NCI-H446 (cell line): ENCODE measurements around the gene PTPN6.

Experiments used
- DNase-seq, 2 experiments: peaks; one replicate each; lab custom pipeline; 2025; lab: John Stamatoyannopoulos, UW

The PTPN6 gene

DNA sequence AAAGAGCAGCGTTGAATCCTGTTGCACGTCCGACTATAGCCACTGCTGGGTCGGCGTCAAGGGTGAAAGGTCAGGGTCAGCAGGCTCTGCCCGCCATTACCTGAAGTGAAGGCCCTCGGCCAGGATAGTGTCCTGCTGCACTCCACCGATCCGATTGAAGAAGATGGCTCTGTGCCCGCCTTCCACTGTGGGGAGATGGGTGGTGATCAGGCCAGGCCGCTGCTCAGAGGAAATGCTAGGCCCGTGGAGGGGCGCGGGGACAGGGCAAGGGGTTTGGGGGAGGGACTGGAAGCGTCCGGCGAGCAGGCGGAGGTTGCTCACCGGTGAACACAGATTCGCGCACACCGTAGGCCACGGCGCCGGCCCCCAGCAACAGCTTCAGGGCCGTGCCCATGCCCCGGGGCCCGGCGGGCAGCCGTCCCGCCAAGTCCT, 19.0 kb downstream of the PTPN6 start:
- no peak for DNase-seq

DNA sequence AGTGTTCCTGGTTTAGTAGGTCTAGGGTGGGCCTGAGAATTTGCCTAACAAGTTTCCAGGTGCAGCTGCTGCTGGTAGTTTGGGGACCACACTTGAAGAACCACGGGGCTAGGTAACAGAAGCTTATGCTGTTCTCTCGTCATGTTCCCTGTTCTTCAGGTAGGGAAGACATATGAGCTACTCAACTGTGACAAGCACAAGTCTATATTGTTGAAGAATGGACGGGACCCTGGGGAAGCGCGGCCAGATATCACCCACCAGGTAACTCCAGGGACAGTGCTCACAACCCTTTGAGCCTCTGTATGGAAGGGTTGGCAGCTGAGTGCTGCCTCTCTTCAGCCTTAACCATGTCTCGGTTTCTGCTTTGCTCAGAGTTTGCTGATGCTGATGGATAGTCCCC, 23.0 kb downstream of the PTPN6 start:
- no peak for DNase-seq

DNA sequence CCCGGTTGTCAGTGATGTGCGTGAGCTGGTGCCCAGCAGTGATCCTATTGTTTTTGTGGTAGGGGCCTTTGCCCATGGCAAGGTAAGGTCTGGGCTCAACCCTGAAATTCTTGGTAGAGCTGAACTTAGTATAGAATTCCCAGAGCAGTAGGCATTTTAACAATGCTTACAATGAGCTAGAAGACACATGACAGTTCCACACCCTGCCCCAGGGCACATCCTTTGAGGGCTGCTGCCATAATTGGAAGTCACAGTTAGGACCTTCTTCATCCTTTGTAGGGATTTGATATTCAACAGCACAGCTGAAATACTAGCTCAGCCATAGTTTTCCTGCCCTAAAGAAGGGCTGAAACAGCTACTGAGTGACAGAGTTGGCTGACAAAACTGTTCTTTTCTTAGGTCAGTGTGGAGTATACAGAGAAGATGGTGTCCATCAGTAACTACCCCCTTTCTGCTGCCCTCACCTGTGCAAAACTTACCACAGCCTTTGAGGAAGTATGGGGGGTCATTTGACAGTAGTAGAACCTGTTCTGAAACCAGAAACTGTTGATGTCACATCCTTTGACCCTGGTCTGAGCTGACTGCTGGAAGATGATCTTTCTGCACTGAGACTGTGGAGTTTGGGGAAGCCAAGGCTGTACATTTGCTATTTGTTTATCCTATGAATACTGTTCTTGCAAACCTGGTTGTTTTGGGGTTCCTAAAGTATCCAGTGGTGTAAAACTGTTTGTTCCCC, 24.3 kb downstream of the PTPN6 start:
- DNase-seq = no peak

DNA sequence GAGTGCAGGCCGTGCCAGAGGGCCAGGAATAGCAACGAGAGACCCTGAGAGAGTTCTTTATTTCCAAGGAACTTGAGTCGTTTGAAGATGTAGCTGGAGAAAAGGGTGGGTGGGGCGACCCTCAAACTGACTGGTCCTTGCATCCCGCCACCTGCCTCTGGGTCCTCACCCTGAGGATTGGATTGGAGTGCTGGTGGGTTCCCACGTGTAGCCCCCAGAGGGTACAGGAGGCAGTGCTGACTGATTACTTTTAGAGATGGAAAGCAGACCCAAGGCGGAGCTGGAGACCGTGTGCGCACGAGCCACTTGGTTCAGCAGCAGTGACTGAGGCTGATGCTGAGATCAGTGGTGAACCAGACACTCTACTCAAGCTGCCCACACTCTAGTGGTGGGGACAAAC, 26.5 kb downstream of the PTPN6 start:
- DNase-seq = no peak

DNA sequence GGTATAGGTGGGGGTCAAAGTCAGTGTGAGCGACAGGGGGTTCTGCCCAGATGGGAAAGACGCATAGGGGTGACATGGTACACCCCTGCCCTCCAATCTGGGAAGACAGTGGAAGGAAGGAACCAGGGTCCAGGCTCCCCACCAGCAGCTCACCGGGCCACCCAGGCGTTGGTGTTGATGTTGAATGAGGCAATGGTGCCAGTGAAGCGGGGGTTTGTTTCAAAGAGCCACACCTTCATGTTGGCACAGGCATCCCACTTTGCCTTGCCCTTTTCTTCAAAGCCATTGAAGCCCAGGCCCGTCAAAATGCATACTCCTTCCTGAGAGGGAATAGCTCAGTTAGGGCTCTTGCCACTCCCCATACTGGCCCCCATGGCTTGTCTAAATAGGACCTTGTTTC, 27.0 kb downstream of the PTPN6 start:
- DNase-seq = no peak

DNA sequence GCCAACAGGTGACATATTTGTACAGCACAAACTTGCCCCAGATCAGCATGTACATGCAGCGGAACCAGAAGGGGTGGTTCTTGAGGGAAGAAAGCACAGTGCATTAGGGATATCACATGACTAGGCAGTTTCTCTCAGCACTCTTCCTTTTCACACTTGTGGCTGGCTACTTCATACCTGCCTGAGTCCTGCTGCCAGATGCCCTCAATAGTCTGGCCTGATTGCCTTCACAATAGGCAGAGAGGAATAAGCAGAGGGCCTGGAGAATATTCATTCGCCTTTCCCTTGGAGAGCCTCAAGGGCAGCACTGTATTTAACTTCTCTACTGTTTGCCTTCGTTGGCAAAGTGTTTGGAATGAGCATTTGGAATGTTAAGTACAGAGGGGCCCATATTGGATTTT, 27.5 kb downstream of the PTPN6 start:
- DNase-seq = no peak

DNA sequence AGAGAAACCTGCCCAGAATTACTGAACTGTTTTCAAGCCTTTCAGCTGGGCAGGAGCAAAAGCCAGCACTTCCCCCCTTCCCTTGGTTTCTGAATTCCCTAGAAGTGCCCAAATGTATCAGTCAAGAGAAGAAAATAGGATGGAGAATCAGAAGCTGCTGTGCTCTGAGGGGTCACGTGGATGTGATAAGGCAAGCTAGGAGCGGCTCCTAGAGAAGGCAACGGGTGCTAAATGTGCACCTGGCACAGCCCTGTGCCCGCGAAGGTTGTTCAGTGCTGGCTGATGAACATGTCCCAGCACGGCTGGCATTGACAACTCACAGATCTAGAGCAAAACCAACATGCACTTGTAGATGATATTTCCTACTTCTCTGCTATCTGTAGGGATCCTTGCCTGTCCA, 27.9 kb downstream of the PTPN6 start:
- DNase-seq = no peak

DNA sequence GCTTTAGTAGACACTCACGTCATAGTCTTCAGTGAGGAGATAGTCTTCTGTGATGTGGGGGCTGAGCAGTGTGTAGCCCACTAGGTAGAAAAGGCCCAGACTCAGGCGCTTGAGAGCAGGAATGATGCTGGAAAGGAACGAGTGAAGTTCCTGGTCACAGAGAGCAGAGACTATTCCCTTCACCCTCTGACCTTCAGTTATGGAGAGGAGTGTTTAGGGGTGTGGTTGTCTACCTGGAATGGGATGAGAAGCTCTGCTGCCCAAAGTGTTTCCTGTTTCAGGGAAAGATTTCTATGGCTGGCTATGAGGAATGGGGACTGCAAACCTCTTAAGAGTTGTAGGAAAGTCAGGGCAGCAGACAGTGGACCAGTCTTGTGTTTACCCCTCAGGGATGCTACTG, 28.3 kb downstream of the PTPN6 start:
- DNase-seq = no peak

DNA sequence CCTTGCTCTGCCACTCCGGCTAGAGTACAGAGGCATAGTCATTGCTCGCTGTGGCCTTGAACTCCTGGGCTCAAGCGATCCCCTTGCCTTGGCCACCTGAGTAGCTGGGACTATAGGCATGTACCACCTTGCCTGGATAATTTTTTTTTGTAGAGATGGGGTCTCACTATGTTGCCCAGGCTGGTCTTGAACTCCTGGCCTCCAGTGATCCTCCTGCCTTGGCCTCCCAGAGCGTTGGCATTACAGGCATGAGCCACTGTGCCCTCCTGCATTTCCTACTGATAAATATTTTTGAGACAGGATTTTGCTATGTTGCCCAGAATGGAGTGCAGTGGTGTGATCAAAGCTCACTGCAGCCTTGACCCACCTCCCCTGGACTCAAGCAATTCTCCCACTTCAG, 28.9 kb downstream of the PTPN6 start:
- DNase-seq = no peak

DNA sequence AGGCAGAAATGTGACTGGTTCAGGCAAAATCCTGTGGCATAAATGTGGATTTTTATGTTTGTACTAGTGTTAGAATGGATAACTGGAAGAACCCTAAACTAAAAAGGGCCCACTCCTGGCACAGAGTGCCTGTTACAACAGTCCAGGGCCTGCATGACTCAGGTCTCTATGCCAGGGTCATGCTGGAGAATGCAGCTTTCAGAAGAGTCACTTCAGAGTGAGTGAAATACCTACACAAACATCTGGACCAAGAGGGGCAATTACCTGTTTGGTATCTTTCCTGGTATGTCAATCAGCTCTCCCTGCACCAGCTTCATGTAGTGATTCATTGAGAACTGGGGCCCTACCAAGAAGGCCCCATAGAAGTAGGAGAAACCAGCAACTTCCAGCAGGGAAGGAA, 29.6 kb downstream of the PTPN6 start:
- no peak for DNase-seq

DNA sequence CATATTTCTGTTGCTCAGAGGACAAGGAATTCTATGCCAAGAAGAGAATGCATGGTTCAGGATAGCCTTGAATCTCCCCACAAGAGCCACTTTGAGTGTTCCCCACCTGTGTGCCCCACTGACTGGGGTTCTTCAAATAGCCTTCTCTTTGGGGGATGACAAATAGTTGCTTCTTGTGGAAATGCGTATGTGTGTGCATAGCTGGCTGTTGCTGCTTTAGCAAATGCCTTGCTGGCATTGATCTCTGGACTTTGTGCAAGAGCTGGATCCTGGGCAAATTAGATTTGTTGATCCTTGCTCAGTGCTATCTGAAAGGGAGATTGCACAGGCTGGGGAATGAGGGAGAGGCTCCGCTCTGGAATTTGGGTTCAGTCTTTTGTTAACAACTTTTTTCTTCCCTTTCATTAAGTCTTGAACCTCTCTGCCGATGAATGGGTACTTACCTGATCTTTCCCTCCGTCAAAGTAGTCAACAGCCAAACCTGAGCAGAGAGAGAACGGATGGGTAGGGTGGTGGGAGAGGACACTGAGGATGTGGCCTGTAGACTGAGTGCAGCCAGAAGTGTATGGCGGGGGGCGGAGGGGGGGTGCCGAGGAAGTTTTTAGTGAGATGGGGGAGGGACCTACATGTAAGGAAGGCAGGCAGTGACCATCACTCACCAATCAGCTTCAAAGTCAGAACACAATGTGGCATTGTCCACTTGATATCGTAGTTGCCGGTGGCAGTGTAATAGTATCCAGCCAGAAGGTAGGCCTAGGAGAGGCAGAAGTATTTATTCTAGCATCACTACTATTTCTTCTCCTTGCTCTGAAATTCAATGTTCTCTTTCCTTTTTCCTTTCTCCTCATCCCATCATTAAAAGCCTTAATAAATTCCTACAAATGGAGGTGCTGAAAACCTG, 30.2 kb downstream of the PTPN6 start:
- no peak for DNase-seq

DNA sequence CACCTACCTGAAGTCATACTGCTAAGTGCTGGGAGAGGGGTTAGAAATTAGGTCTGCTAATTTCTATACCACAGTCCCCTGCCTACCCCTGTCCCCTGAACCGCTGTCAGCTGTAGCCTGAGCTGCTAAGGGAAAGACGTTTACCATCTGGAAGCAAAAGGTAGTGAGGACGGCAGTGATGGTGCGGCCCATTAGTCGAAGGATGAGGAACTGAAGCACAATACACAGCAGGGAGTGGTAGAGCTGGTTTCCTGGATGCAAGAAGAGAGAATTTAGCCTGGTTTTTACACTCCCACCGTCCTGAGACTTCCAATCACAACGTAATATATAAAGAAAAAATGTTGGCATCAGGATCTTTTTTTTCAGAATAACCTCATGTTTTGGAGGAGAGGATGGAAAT, 31.4 kb downstream of the PTPN6 start:
- no peak for DNase-seq

DNA sequence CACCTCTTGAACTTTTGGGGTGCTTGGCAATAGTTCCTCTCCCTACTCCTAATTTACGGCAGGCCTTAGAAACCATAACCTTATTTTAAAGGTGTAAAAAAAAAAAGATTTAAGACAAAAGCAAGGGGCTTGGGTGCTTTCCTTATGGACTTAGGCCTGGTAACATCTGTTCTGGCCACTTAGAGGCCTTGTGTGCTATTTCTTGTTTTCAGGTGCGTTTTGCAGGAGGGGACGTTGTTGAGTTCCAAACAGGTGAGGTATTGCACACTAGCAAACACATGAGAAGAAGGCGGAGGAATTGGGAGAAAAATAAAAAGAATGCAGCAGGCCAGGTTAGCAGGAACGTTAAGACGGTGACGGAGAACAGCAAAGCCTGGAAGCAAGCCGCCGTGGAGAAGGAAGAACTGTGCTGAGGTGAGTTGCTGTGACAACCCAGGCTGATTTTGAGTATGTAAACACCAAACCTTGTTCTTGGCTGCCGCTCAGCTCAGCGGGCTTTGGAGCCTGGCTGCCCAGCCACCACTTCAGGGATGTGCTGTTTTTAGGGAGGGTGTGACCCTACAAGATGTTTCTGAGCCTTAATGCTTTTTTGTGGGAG, 36.9 kb downstream of the PTPN6 start:
- no peak for DNase-seq

DNA sequence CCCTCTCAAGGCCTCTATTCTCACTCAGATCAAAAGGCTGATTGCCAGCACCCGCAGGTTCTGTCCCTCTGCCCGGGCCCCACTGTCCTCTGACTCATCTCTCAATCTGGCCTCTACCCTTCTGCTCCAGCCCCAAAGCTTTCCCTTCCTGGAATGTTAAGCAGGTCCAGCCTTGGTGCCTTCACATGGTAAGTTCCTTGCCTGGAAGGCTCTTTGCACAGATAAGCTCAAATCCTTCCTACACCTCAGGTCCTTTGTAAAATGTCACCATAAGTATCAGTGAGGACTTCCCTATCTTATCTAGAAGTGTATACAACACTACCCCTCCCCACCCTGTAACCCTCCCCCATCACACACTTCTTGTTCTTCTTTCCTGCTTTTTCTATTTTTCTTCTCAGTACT, 44.9 kb downstream of the PTPN6 start:
- DNase-seq = no peak

DNA sequence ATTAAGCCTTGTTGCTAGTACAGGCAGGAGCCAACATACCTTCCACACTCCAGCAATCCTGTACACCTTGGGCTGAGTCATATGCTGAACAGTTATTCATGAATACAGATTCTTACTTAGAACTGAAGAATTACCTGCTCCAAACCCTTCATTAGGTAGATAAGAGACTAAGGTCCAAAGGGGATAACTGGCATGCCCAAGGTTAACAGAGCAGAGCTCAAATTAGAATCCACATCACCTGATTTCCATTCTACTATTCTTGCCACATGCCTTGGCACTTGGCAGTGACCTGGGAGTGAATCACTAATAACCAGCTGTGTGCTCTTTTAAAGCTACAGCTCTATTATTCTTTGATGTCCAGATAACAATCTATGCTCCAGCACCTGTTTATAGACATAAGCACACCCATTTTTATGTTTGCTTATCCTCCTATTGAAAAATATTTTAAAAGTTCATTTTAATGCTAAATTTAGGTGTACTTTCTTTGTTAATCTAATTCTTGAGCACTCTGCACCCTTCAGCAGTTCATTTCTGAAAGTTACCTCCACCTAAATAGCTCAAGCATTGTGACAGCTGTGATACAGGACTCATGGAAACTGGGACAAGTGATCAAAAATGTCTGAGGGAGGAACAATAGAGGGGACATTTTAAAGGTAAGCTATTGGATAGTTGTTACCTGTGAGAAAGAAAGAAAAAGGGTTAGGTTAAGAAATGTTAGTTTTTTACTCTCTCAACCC, 47.7 kb downstream of the PTPN6 start:
- no peak for DNase-seq

DNA sequence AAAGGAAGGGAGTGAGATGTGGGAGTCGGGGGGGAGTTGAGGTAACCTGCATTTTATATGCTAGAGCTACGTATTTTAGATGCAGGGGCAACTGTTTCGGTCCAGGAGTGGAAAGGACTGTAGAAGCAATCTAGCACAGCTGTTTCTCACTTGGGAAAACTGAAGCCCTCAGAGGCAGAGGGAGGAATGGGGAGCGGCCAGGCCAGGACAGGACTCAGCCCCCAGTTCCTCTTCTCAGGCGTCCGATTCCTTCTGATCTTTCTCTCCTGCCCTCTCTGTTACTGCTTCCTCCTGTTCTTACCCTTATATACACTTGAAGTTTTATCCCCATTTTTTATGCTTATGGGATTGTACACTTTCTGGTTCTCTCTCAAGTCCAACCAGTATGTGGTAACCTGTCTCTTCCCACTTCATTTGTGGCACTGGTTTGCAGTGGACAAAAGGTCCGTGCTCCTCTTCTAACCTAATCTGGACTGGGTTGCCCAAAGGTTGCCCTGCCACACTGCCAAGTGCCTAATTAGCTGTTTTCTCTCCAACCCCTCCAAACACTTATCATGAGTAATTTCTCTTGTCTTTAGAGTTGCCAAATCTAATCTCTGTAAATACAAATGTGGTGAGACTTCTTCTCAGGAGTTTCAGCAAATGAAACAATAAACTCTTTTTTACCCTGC, 50.9 kb downstream of the PTPN6 start:
- no peak for DNase-seq

DNA sequence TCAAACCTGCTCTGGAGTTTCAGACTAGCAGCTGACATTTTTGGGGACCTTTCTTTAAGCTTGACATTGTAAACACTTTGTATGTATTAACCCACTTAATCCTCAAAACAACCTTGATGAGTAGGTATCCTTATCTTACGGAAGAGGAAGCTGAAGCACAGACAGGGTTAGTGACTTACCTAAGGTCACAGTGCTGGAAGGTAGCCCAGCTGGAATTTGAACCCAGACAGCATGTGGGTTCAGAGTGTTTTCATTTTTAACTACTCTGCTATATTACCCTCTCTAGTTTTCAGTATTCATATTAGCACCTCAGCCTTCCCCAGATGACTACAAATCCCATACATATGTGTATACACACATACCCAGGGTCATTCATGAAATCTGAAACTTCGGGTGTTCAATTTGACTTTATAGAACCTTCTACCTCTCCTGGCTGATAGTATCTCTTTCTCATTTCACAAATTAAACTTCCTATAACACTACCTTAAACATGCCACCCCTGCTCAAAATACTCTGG, 53.2 kb downstream of the PTPN6 start:
- DNase-seq = no peak

DNA sequence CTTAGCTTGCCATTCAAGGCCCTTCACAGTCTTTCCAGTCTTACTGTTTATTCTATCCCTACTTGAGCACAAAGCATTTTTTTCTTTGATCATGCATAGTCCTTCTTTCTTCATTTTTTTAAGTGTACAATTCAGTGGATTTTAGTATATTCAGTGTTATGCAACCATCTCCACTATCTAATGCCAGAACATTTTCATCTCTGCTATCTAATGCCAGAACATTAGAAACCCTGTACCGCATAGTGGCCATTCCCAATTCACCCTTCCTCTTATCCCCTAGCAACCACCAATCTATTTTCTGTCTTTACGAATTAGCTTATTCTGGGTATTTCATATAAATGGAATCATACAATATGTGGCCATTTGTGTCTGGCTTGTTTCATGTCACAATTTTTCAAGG, 53.7 kb downstream of the PTPN6 start:
- no peak for DNase-seq

DNA sequence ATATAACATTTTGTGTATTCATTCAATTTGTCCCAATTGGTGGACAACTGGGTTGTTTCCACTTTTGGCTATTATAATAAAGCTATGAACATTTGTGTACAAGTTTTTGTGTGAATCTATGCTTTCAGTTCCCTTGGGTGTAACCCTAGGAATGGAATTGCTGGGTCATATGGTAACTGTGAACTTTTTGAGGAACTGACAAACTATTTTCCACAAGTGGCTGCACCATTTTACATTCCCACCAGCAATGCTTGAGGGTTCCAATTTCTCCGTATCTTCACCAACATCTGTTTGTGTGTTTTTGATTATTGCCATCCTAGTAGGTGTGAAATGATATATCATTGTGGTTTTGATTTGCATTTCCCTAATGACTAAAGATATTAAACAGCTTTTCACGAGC, 54.2 kb downstream of the PTPN6 start:
- no peak for DNase-seq

DNA sequence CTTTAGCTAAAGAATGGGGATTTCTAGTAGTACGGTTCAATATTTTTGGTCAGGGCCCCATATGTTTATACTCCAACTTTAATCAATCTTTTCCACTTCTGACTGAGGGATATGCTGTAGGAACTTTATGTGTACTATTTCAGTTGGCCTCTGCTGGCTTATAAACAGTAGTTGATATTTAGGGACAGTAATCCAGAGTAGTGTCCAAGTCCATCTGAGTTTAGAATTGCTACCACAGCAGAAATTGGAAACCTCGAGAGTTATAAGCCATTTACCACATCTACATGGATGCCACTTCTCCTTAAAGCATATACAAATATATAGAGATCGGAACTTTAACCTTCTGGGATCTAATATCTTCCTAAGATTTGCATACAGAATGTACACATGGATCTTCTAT, 55.5 kb downstream of the PTPN6 start:
- DNase-seq = no peak

DNA sequence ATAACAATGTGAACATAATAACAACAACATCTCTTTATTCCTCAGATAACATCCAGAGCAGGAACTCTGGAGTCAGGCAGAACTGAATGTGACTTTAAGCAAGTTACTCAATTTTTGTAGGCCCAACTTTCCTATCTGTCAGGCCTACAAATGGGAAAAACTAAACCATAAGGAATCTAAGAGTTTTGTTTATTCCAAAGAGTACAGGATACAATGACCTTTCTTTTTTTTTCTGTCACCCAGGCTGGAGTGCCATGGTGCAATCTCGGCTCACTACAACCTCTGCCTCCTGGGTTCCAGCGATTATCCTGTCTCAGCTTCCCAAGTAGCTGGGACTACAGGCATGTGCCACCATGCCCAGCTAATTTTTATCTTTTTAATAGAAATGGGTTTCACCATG, 57.7 kb downstream of the PTPN6 start:
- no peak for DNase-seq

DNA sequence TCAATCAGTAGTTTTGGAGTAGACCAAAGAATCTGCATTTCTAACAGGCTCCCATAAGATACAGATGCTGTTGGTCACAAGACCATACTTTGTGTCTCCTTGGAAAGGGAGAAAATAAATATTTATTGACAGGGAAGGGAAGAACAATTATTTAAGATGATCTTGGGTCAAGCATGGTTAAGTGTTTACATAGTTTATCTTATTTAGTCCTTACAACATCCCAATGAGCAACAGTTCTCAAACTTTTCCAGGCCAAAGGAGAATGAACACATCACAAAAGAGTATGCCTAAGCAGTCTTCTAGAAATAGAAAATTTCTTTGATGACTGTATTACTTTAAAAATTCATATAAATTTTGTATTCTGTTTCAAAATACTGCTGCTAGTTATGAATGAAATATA, 58.4 kb downstream of the PTPN6 start:
- no peak for DNase-seq
